SU-DHL-6 (cell line): Measurements from ENCODE around the gene PATZ1.
A peak's percentile ranks its signal among the peaks of the same experiment; 100 is the strongest.

Experiments
- CTCF ChIP-seq: fragments of 200-600 bp; sonication (generic); IDR thresholded peaks from one replicate; pipeline ENCODE4 v1.5.1; 2017; ENCODE audit warnings: antibody characterized with exemption, mild to moderate bottlenecking, low read length, moderate library complexity; ENCODE audit not compliant: insufficient read depth, poor library complexity, severe bottlenecking
- EZH2phosphoT487 ChIP-seq: fragments of 200-600 bp; sonication (generic), shearing (Covaris generic); conservative IDR thresholded peaks from 2 replicates; pipeline ENCODE4 v1.6.1; 2018; ENCODE audit warnings: mild to moderate bottlenecking, antibody characterized with exemption, low read length, moderate library complexity, mixed read lengths

- TF ChIP-seq CTCF, result peak; percentile 86
- TF ChIP-seq EZH2phosphoT487, result no peak
Observed at GRCh38 chr22:31345331-31346254, 553 bp downstream of the PATZ1 start.
